Measurements from ENCODE around the gene HDAC9. TPM values are rescaled to one million over a fixed set of nuclear protein-coding genes. Genes with fewer than 3 reads are reported as not detected.

HDAC9 gene
- total RNA-seq, 1 experiment from 2014 or later = 17.1 TPM

GRCh38 chr7:18572885-18573284, 77.3 kb downstream of the HDAC9 start:
- no peak overlapping the region for H3K4me3 ChIP-seq (ENCODE audit: low read depth in 2 of 2, low read length in 2 of 2)
- intact Hi-C loops (cut with micrococcal nuclease; ENCODE audit: unreplicated experiment) = no loop called here
- in situ Hi-C loops (cut with HindIII; ENCODE audit: low pct_unique_long_range_greater_than_20kb, low sequenced_read_pairs) = no loop called here
- H3K36me3 ChIP-seq (ENCODE audit: control insufficient read depth, insufficient read depth, low read length) = no peaks in the 10 kb centered on the region
- H3K4me1 ChIP-seq (ENCODE audit: control insufficient read depth, insufficient read depth, low read length) = peaks cover 6% of the 10 kb centered on the region
- no TSS peak for BruUV-seq (replicated peaks)
- H3K27ac ChIP-seq (ENCODE audit: low read length) = no peak overlapping the region; the same call in 1 of the 2 replicates
- ChIA-PET CTCF (interaction anchor here (2.8 kb wide), 1 partner anchor 221 kb away, joined by 43 read pairs; no protein-coding TSS in a partner anchor), POLR2A (no interaction called here)
- H3K27me3 ChIP-seq (ENCODE audit: control insufficient read depth, insufficient read depth, low read length) = no peaks in the 10 kb centered on the region
- ATAC-seq (no peak), DNase-seq (ENCODE audit: low read depth, low spot score) (no peak)
- no peak for TF ChIP-seq SIN3A (IDR thresholded peaks at IDR 0.05; ENCODE audit: borderline replicate concordance, insufficient read depth, low read depth, low read length)
- TF ChIP-seq, protein P1, sequence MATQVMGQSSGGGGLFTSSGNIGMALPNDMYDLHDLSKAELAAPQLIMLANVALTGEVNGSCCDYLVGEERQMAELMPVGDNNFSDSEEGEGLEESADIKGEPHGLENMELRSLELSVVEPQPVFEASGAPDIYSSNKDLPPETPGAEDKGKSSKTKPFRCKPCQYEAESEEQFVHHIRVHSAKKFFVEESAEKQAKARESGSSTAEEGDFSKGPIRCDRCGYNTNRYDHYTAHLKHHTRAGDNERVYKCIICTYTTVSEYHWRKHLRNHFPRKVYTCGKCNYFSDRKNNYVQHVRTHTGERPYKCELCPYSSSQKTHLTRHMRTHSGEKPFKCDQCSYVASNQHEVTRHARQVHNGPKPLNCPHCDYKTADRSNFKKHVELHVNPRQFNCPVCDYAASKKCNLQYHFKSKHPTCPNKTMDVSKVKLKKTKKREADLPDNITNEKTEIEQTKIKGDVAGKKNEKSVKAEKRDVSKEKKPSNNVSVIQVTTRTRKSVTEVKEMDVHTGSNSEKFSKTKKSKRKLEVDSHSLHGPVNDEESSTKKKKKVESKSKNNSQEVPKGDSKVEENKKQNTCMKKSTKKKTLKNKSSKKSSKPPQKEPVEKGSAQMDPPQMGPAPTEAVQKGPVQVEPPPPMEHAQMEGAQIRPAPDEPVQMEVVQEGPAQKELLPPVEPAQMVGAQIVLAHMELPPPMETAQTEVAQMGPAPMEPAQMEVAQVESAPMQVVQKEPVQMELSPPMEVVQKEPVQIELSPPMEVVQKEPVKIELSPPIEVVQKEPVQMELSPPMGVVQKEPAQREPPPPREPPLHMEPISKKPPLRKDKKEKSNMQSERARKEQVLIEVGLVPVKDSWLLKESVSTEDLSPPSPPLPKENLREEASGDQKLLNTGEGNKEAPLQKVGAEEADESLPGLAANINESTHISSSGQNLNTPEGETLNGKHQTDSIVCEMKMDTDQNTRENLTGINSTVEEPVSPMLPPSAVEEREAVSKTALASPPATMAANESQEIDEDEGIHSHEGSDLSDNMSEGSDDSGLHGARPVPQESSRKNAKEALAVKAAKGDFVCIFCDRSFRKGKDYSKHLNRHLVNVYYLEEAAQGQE (IDR thresholded peaks at IDR 0.05; ENCODE audit: insufficient read depth in 1 of 2, low read depth in 2 of 2, low read length in 1 of 2) = no peak
- TF ChIP-seq TCF7L2 (IDR thresholded peaks at IDR 0.05; ENCODE audit: low read depth, low read length) = no peak
- TF ChIP-seq CTCF (IDR thresholded peaks at IDR 0.05) = no peak
- no peak for TF ChIP-seq POLR2AphosphoS5 (IDR thresholded peaks at IDR 0.05; ENCODE audit: low read depth, low read length)
- H3K9me3 ChIP-seq (ENCODE audit: control insufficient read depth, insufficient read depth, low read depth, low read length) = no peaks in the 10 kb centered on the region; the same call in 1 of the 2 replicates

DNA sequence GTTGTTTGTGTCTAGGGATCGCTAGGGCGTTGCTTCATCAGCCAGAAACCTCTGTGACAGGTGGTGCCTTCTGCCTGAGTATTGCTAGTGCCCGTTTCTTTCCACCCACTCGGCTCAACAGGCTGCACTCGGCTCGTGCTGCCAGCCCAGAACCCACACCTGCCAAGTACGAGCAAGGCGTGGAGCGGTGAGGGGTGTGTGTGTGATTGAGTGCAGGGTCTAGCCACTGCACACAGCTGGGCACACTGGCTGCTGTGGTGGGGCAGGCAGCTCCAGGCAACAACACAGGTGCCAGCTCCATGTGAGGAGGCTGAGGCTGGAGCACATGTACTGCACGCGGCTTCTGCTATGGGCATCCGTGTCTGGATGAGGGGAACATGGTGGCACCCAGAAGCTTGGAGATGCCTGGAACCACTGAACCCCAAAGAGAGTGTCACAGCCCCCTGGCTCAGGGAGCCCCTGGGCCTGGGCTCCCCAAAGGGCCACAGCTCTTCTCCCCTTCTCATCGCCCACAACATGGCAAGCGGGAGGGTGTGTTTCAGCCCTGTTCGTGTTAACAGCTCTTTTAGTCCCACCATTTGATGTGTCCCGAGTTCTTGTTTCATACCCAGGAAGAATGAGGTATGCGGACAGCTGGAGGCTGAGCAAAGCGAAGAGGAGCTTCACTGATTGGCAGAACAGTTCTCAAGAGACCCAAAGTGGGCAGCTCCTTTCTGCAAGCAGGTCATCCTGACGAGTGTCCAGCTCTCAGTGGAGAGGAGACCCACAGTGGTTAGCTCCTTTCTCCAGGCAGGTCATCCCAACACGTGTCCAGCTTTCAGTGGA, 78.1 kb downstream of the HDAC9 start:
- no TSS peak for BruUV-seq (replicated peaks)
- TF ChIP-seq SIN3A (IDR thresholded peaks at IDR 0.05; ENCODE audit: borderline replicate concordance, insufficient read depth, low read depth, low read length) = no peak
- TF ChIP-seq TCF7L2 (IDR thresholded peaks at IDR 0.05; ENCODE audit: low read depth, low read length) = no peak
- TF ChIP-seq, protein P1 (IDR thresholded peaks at IDR 0.05; ENCODE audit: insufficient read depth in 1 of 2, low read depth in 2 of 2, low read length in 1 of 2) = no peak
- no peak for TF ChIP-seq POLR2AphosphoS5 (IDR thresholded peaks at IDR 0.05; ENCODE audit: low read depth, low read length)
- TF ChIP-seq CTCF (IDR thresholded peaks at IDR 0.05) = no peak
- H3K4me1 ChIP-seq (ENCODE audit: control insufficient read depth, insufficient read depth, low read length) = peaks cover 6% of the 10 kb centered on the region
- no peaks in the 10 kb centered on the region; the same call in 1 of the 2 replicates for H3K9me3 ChIP-seq (ENCODE audit: control insufficient read depth, insufficient read depth, low read depth, low read length)
- no peak for DNase-seq (ENCODE audit: low read depth, low spot score)
- CTCF ChIA-PET = interaction anchor here (0.7 kb wide), 1 partner anchor 24 kb away, joined by 3 read pairs; no protein-coding TSS in a partner anchor
- no peak for ATAC-seq
- no peak overlapping the region for H3K27ac ChIP-seq (ENCODE audit: low read length)
- in situ Hi-C loops (cut with HindIII; ENCODE audit: low pct_unique_long_range_greater_than_20kb, low sequenced_read_pairs) (no loop called here), intact Hi-C loops (cut with micrococcal nuclease; ENCODE audit: unreplicated experiment) (no loop called here)
- H3K4me3 ChIP-seq (ENCODE audit: low read depth in 2 of 2, low read length in 2 of 2) = no peak overlapping the region
- POLR2A ChIA-PET = no interaction called here
- no peaks in the 10 kb centered on the region for H3K27me3 ChIP-seq (ENCODE audit: control insufficient read depth, insufficient read depth, low read length)
- no peaks in the 10 kb centered on the region for H3K36me3 ChIP-seq (ENCODE audit: control insufficient read depth, insufficient read depth, low read length)
